IMR-90 (cell line): Measurements from ENCODE around the gene SCTR.

Experiments used
- BHLHE40 ChIP-seq: fragments of 150-350 bp; IDR thresholded peaks from 2 replicates; pipeline ENCODE4 v1.6.1; 2016; ENCODE audit warnings: mild to moderate bottlenecking, low read depth, low read length
- CEBPB ChIP-seq: IDR thresholded peaks from 2 replicates; pipeline ENCODE4 v1.6.1; 2012; ENCODE audit warnings: low read depth, low read length, improper control_type of control experiment
- CHD1 ChIP-seq: IDR thresholded peaks from 2 replicates; pipeline ENCODE4 v1.6.1; 2012; ENCODE audit warnings: low read depth, low read length, improper control_type of control experiment
- FOS ChIP-seq: fragments of 150-350 bp; IDR thresholded peaks from 2 replicates; pipeline ENCODE4 v1.6.1; 2016; ENCODE audit warnings: low read depth, low read length
- MAFK ChIP-seq: IDR thresholded peaks from 2 replicates; pipeline ENCODE4 v1.6.1; 2012; ENCODE audit warnings: low read depth, low read length, improper control_type of control experiment
- MAZ ChIP-seq: IDR thresholded peaks from 2 replicates; pipeline ENCODE4 v1.6.1; 2012; ENCODE audit warnings: low read depth, mild to moderate bottlenecking, low read length, improper control_type of control experiment, moderate library complexity, borderline replicate concordance
- MXI1 ChIP-seq: IDR thresholded peaks from 2 replicates; pipeline ENCODE4 v1.6.1; 2012; ENCODE audit warnings: low read depth, mild to moderate bottlenecking, low read length, moderate library complexity, borderline replicate concordance
- POLR2A ChIP-seq: IDR thresholded peaks from 2 replicates; pipeline ENCODE4 v1.6.1; 2012; ENCODE audit warnings: mild to moderate bottlenecking, low read depth, low read length
- RAD21 ChIP-seq: IDR thresholded peaks from 2 replicates; pipeline ENCODE4 v1.6.1; 2012; ENCODE audit warnings: low read length, improper control_type of control experiment
- RFX5 ChIP-seq: IDR thresholded peaks from 2 replicates; pipeline ENCODE4 v1.8.0; 2012; ENCODE audit warnings: low read depth, mild to moderate bottlenecking, low read length, moderate library complexity
- SMC3 ChIP-seq: fragments of 150-350 bp; IDR thresholded peaks from 2 replicates; pipeline ENCODE4 v1.6.1; 2016; ENCODE audit warnings: low read depth, mild to moderate bottlenecking, antibody characterized with exemption, low read length, moderate library complexity
- TF ChIP-seq, protein P1 (sequence below): conservative IDR thresholded peaks from 2 replicates; pipeline ENCODE4 v1.5.1; 2012; ENCODE audit warnings: mild to moderate bottlenecking, low read depth, low read length, improper control_type of control experiment
- TF ChIP-seq, protein P2 (sequence below): fragments of 150-350 bp; IDR thresholded peaks from 2 replicates; pipeline ENCODE4 v1.6.1; 2017; ENCODE audit warnings: mild to moderate bottlenecking, antibody characterized with exemption, low read length, low read depth
- TF ChIP-seq, protein P3 (sequence below): fragments of 150-350 bp; IDR thresholded peaks from 2 replicates; pipeline ENCODE4 v1.6.1; 2016; ENCODE audit warnings: low read depth, mild to moderate bottlenecking, low read length, moderate library complexity, borderline replicate concordance

DNA sequence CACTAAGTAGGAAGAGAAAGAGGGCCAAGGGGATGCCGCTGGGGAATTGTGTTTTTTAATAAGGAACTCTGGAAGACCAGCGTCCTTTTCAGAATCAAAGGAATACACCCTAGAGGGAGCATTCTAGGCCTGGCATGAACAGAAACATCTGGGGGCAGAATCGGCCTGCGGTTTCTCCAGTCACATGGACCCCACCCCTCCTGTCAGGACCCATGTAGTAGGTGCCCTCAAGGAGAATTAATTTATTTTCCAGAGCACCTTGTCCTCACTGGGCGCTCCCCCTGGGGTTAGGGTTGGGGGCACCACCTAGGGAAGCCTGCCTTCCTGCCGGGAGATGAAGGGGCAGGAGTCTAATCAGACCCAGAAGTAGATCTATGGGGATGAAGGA, 48.4 kb downstream of the SCTR start:
- TF ChIP-seq, protein P1, sequence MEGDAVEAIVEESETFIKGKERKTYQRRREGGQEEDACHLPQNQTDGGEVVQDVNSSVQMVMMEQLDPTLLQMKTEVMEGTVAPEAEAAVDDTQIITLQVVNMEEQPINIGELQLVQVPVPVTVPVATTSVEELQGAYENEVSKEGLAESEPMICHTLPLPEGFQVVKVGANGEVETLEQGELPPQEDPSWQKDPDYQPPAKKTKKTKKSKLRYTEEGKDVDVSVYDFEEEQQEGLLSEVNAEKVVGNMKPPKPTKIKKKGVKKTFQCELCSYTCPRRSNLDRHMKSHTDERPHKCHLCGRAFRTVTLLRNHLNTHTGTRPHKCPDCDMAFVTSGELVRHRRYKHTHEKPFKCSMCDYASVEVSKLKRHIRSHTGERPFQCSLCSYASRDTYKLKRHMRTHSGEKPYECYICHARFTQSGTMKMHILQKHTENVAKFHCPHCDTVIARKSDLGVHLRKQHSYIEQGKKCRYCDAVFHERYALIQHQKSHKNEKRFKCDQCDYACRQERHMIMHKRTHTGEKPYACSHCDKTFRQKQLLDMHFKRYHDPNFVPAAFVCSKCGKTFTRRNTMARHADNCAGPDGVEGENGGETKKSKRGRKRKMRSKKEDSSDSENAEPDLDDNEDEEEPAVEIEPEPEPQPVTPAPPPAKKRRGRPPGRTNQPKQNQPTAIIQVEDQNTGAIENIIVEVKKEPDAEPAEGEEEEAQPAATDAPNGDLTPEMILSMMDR, result no peak
- TF ChIP-seq RAD21 (no peak), POLR2A (no peak), CHD1 (no peak), RFX5 (no peak), SMC3 (no peak), MXI1 (no peak), CEBPB (no peak), MAFK (no peak), FOS (no peak), BHLHE40 (no peak), MAZ (no peak)
- TF ChIP-seq, protein P2, sequence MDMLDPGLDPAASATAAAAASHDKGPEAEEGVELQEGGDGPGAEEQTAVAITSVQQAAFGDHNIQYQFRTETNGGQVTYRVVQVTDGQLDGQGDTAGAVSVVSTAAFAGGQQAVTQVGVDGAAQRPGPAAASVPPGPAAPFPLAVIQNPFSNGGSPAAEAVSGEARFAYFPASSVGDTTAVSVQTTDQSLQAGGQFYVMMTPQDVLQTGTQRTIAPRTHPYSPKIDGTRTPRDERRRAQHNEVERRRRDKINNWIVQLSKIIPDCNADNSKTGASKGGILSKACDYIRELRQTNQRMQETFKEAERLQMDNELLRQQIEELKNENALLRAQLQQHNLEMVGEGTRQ, result no peak
- TF ChIP-seq, protein P3, sequence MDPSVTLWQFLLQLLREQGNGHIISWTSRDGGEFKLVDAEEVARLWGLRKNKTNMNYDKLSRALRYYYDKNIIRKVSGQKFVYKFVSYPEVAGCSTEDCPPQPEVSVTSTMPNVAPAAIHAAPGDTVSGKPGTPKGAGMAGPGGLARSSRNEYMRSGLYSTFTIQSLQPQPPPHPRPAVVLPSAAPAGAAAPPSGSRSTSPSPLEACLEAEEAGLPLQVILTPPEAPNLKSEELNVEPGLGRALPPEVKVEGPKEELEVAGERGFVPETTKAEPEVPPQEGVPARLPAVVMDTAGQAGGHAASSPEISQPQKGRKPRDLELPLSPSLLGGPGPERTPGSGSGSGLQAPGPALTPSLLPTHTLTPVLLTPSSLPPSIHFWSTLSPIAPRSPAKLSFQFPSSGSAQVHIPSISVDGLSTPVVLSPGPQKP, result no peak
